GM23338 (cell line): ENCODE data around the gene CLCN6.

Source experiments
- CREB1 ChIP-seq: fragments of 250-450 bp; sonication (Bioruptor Pico); IDR thresholded peaks from 2 replicates; pipeline ENCODE4 v1.5.0; 2020; ENCODE audit warnings: low read depth, mild to moderate bottlenecking, moderate library complexity
- CTCF ChIP-seq, 2 experiments: fragments of 200-600 bp in 1 of 2; sonication (generic) in 1 of 2; conservative IDR thresholded peaks; 2 replicates each; pipeline versions ENCODE4 v1.5.1 to v1.6.1; 2016 to 2017; ENCODE audit warnings: antibody characterized with exemption in 2 of 2, low read depth in 2 of 2, mild to moderate bottlenecking in 2 of 2, moderate library complexity in 1 of 2
- TF ChIP-seq, protein P1 (sequence below): IDR thresholded peaks from one replicate; pipeline ENCODE4 v1.6.1; 2018; ENCODE audit warnings: antibody characterized with exemption; ENCODE audit not compliant: unreplicated experiment

GRCh38 chr1:11887666-11888007, 81.6 kb downstream of the CLCN6 start:
- TF ChIP-seq CTCF (conservative IDR thresholded peaks at IDR 0.05; ENCODE audit: low read depth in 2 of 2): peak in 1 of 2 experiments; percentile 36; a peak in 2 of 4 replicates
- TF ChIP-seq, protein P1, sequence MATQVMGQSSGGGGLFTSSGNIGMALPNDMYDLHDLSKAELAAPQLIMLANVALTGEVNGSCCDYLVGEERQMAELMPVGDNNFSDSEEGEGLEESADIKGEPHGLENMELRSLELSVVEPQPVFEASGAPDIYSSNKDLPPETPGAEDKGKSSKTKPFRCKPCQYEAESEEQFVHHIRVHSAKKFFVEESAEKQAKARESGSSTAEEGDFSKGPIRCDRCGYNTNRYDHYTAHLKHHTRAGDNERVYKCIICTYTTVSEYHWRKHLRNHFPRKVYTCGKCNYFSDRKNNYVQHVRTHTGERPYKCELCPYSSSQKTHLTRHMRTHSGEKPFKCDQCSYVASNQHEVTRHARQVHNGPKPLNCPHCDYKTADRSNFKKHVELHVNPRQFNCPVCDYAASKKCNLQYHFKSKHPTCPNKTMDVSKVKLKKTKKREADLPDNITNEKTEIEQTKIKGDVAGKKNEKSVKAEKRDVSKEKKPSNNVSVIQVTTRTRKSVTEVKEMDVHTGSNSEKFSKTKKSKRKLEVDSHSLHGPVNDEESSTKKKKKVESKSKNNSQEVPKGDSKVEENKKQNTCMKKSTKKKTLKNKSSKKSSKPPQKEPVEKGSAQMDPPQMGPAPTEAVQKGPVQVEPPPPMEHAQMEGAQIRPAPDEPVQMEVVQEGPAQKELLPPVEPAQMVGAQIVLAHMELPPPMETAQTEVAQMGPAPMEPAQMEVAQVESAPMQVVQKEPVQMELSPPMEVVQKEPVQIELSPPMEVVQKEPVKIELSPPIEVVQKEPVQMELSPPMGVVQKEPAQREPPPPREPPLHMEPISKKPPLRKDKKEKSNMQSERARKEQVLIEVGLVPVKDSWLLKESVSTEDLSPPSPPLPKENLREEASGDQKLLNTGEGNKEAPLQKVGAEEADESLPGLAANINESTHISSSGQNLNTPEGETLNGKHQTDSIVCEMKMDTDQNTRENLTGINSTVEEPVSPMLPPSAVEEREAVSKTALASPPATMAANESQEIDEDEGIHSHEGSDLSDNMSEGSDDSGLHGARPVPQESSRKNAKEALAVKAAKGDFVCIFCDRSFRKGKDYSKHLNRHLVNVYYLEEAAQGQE: no peak
- TF ChIP-seq CREB1 (CRISPR knock-in tag): no peak
